PC-3 (cell line): Measurements from ENCODE around the gene CASQ1.

Experiments
- CTCF ChIP-seq: fragments of 300-600 bp; sonication (generic); conservative IDR thresholded peaks from 2 replicates; pipeline ENCODE4 v1.5.1; 2017; ENCODE audit warnings: antibody characterized with exemption, low read depth, mild to moderate bottlenecking, low read length
- EZH2 ChIP-seq: fragments of 300-600 bp; sonication (generic); IDR thresholded peaks from one replicate; pipeline ENCODE4 v1.6.1; 2017; ENCODE audit warnings: antibody characterized with exemption, mild to moderate bottlenecking, low read length; ENCODE audit not compliant: unreplicated experiment

GRCh38 chr1:160156361-160156760 lies 34.0 kb upstream of the CASQ1 start:
- no peak for TF ChIP-seq CTCF
- TF ChIP-seq EZH2: no peak
